GM23338 (cell line): ENCODE measurements around the gene SYNRG. TPM values are rescaled to one million over a fixed set of nuclear protein-coding genes. Genes with fewer than 3 reads are reported as not detected.
A peak's percentile ranks its signal among the peaks of the same experiment; 100 is the strongest.
"Not testable (repeated sequence)": the region's sequence is repeated elsewhere in the genome, so short reads cannot be mapped to it uniquely, and the experiment has no call there.

ENCODE experiments used
- ATAC-seq: fragments of 200-7000 bp; cut with Tn5 transposase; 3 replicates; pipeline ENCODE4 v1.9.1; 2020
- DNase-seq: peaks from one replicate; pipeline ENCODE4 v3.0.0-alpha.2; 2015; ENCODE audit warnings: low spot score
- H2AFZ ChIP-seq: fragments of 200-600 bp; sonication (generic); 2 replicates; pipeline ENCODE4 v1.8.0; 2016; ENCODE audit warnings: antibody characterized with exemption, mild to moderate bottlenecking, moderate library complexity
- H3F3A ChIP-seq: fragments of 200-600 bp; sonication (generic); replicated peaks from 2 replicates; pipeline ENCODE4 v1.8.0; 2017; ENCODE audit warnings: antibody characterized with exemption, mixed run types, low read depth
- H3K27ac ChIP-seq: fragments of 200-600 bp; sonication (generic); 2 replicates; pipeline ENCODE4 v1.6.1; 2016; ENCODE audit warnings: low read depth
- H3K27me3 ChIP-seq: fragments of 200-600 bp; sonication (generic); 2 replicates; pipeline ENCODE4 v1.8.0; 2016; ENCODE audit warnings: mild to moderate bottlenecking, mixed run types, moderate library complexity; ENCODE audit not compliant: insufficient read depth
- H3K36me3 ChIP-seq: fragments of 200-600 bp; sonication (generic); 2 replicates; pipeline ENCODE4 v1.8.0; 2016; ENCODE audit warnings: mild to moderate bottlenecking; ENCODE audit not compliant: insufficient read depth
- H3K4me1 ChIP-seq: fragments of 200-600 bp; sonication (generic); 2 replicates; pipeline ENCODE4 v1.8.0; 2016; ENCODE audit warnings: mild to moderate bottlenecking, moderate library complexity; ENCODE audit not compliant: insufficient read depth
- H3K4me2 ChIP-seq: fragments of 200-600 bp; sonication (generic); 2 replicates; pipeline ENCODE4 v1.7.1; 2017; ENCODE audit warnings: mixed run types
- H3K4me3 ChIP-seq: fragments of 200-600 bp; sonication (generic); 2 replicates; pipeline ENCODE4 v1.6.1; 2016; ENCODE audit warnings: mixed run types
- H3K79me2 ChIP-seq: fragments of 200-600 bp; sonication (generic); replicated peaks from 2 replicates; pipeline ENCODE4 v1.8.0; 2017; ENCODE audit warnings: mild to moderate bottlenecking; ENCODE audit not compliant: insufficient read depth
- H3K9me2 ChIP-seq: fragments of 200-600 bp; sonication (generic); 2 replicates; pipeline ENCODE4 v1.8.0; 2017; ENCODE audit not compliant: insufficient read depth
- H4K20me1 ChIP-seq: fragments of 200-600 bp; sonication (generic); replicated peaks from 2 replicates; pipeline ENCODE4 v1.8.0; 2017; ENCODE audit warnings: mild to moderate bottlenecking; ENCODE audit not compliant: insufficient read depth
- H3K27ac Mint-ChIP-seq: 2 replicates; pipeline ENCODE4 v1.8.0; 2020; ENCODE audit warnings: inconsistent platforms, mild to moderate bottlenecking, moderate library complexity, mixed read lengths
- H3K27me3 Mint-ChIP-seq: 3 replicates; pipeline ENCODE4 v1.8.0; 2022; ENCODE audit warnings: low read depth, mild to moderate bottlenecking, moderate library complexity, mixed read lengths, inconsistent platforms; ENCODE audit not compliant: insufficient read depth, poor library complexity
- H3K36me3 Mint-ChIP-seq: 3 replicates; pipeline ENCODE4 v1.8.0; 2021; ENCODE audit warnings: low read depth, mild to moderate bottlenecking, inconsistent platforms, moderate library complexity, mixed read lengths
- H3K4me1 Mint-ChIP-seq: 3 replicates; pipeline ENCODE4 v1.8.0; 2020; ENCODE audit warnings: mild to moderate bottlenecking, inconsistent platforms, mixed read lengths
- H3K4me3 Mint-ChIP-seq: 3 replicates; pipeline ENCODE4 v1.8.0; 2021; ENCODE audit warnings: moderate library complexity, mild to moderate bottlenecking, inconsistent platforms, mixed read lengths
- H3K9me3 Mint-ChIP-seq: 3 replicates; pipeline ENCODE4 v1.8.0; 2020; ENCODE audit warnings: moderate library complexity, mild to moderate bottlenecking, inconsistent platforms, mixed read lengths
- CTCF ChIP-seq, 2 experiments: fragments of 200-600 bp in 1 of 2; sonication (generic) in 1 of 2; conservative IDR thresholded peaks; 2 replicates each; pipeline versions ENCODE4 v1.5.1 to v1.6.1; 2016 to 2017; ENCODE audit warnings: antibody characterized with exemption in 2 of 2, low read depth in 2 of 2, mild to moderate bottlenecking in 2 of 2, moderate library complexity in 1 of 2
- ETS1 ChIP-seq: IDR thresholded peaks from 2 replicates; pipeline ENCODE4 v1.6.1; 2016; ENCODE audit warnings: antibody characterized with exemption
- EZH2 ChIP-seq: fragments of 200-600 bp; sonication (generic); IDR thresholded peaks from one replicate; pipeline ENCODE4 v1.8.0; 2017; ENCODE audit warnings: antibody characterized with exemption, mild to moderate bottlenecking, low read depth; ENCODE audit not compliant: unreplicated experiment
- EZH2phosphoT487 ChIP-seq: fragments of 200-600 bp; sonication (generic); IDR thresholded peaks from one replicate; pipeline ENCODE4 v1.8.1; 2018; ENCODE audit warnings: antibody characterized with exemption; ENCODE audit not compliant: unreplicated experiment
- JUNB ChIP-seq: IDR thresholded peaks from one replicate; pipeline ENCODE4 v1.6.1; 2016; ENCODE audit warnings: antibody characterized with exemption; ENCODE audit not compliant: unreplicated experiment
- NANOG ChIP-seq: IDR thresholded peaks from 2 replicates; pipeline ENCODE4 v1.6.1; 2016; ENCODE audit warnings: antibody characterized with exemption, borderline replicate concordance
- STAT1 ChIP-seq: IDR thresholded peaks from one replicate; pipeline ENCODE4 v1.6.1; 2016; ENCODE audit warnings: antibody characterized with exemption; ENCODE audit not compliant: unreplicated experiment
- ZNF114 ChIP-seq: fragments of 250-450 bp; sonication (Bioruptor Pico); IDR thresholded peaks from 2 replicates; pipeline ENCODE4 v1.5.0; 2020; ENCODE audit warnings: mild to moderate bottlenecking, moderate library complexity
- ZNF331 ChIP-seq: fragments of 250-450 bp; sonication (Bioruptor Pico); IDR thresholded peaks from 2 replicates; pipeline ENCODE4 v1.5.0; 2020; ENCODE audit warnings: low read depth, mild to moderate bottlenecking, moderate library complexity
- ZNF462 ChIP-seq: fragments of 250-450 bp; sonication (Bioruptor Pico); IDR thresholded peaks from 2 replicates; pipeline ENCODE4 v1.5.0; 2020; ENCODE audit warnings: mild to moderate bottlenecking, moderate library complexity
- polyA plus RNA-seq: library from polyadenylated mRNA; unstranded; fragments of >200 nt; fragmentation: Nextera tagmentation; extraction: Ambion mirVana; gene quantifications from 2 replicates; pipeline ENCODE4 v1.2.1, GENCODE V29; 2016
- total RNA-seq: library from RNA; depleted of rRNA; stranded (reverse); fragments of >200 nt; shearing (Covaris generic); gene quantifications from 2 replicates; pipeline ENCODE4 v1.2.3, GENCODE V29; 2014

Gene SYNRG
- total and polyA plus RNA-seq, 2 experiments from 2014 or later, result 18.6 to 22.6 TPM

GRCh38 chr17:37610971-37611370, 1.8 kb upstream of the SYNRG start:
- H3K36me3 Mint-ChIP-seq, result peaks cover 10% of the 10 kb centered on the region
- peak; percentile 27 for DNase-seq
- no peak overlapping the region for H3K4me3 Mint-ChIP-seq
- TF ChIP-seq EZH2phosphoT487 (no peak), STAT1 (no peak), NANOG (no peak), ZNF331 (CRISPR knock-in tag) (no peak), ZNF462 (no peak), JUNB (no peak), ZNF114 (CRISPR knock-in tag) (no peak), EZH2 (no peak), ETS1 (no peak), CTCF (conservative IDR thresholded peaks at IDR 0.05; ENCODE audit: low read depth in 2 of 2) (no peak)
- no peaks in the 10 kb centered on the region for H4K20me1 ChIP-seq
- H3K27ac Mint-ChIP-seq, result no peak overlapping the region
- H3K27ac ChIP-seq, result no peak overlapping the region; the same call in 1 of the 2 replicates
- peaks cover 11% of the 10 kb centered on the region for H3K4me1 ChIP-seq
- H3F3A ChIP-seq, result peaks cover 12% of the 10 kb centered on the region; the same call in 1 of the 2 replicates
- no peaks in the 10 kb centered on the region for H3K27me3 Mint-ChIP-seq
- H3K4me3 ChIP-seq, result no peak overlapping the region
- no peak for ATAC-seq
- no peak overlapping the region for H3K4me2 ChIP-seq
- no peak overlapping the region for H2AFZ ChIP-seq
- peaks cover 19% of the 10 kb centered on the region for H3K36me3 ChIP-seq
- no peaks in the 10 kb centered on the region for H3K9me3 Mint-ChIP-seq
- H3K79me2 ChIP-seq, result peaks cover 24% of the 10 kb centered on the region
- H3K4me1 Mint-ChIP-seq, result no peaks in the 10 kb centered on the region; the same call in 2 of the 3 replicates
- H3K9me2 ChIP-seq, result no peaks in the 10 kb centered on the region
- no peaks in the 10 kb centered on the region for H3K27me3 ChIP-seq

DNA sequence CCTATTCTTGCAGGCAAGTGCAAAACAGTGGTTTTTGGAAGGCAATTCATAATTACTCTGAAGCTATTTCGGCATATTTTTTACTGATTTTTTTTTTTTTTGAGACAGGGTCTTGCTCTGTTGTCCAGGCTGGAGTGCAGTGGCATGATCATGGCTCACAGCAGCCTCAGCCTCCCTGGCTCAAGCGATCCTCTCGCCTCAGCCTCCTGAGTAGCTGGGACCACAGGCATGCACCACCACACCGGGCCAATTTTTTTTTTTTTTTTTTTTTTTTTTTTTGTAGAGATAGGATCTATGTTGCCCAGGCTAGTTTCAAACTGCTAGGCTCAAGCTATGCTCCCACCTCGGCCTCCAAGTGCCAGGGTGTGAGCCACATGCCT, 813 bp upstream of the SYNRG start:
- peak overlapping the region; percentile 80 for H3K4me2 ChIP-seq
- peaks cover 34% of the 10 kb centered on the region for H3K79me2 ChIP-seq
- not testable (repeated sequence) for H3K27me3 Mint-ChIP-seq, H3K27me3 ChIP-seq, H3K4me1 Mint-ChIP-seq, H4K20me1 ChIP-seq, H3K9me2 ChIP-seq, ATAC-seq, H3K9me3 Mint-ChIP-seq, DNase-seq
- peak overlapping the region; percentile 96 for H3K27ac Mint-ChIP-seq
- peak overlapping the region; percentile 33; the same call in 1 of the 2 replicates for H2AFZ ChIP-seq
- peak overlapping the region; percentile 87 for H3K27ac ChIP-seq
- peak overlapping the region; percentile 85 for H3K4me3 ChIP-seq
- H3K36me3 ChIP-seq, result peaks cover 17% of the 10 kb centered on the region
- H3F3A ChIP-seq, result peaks cover 12% of the 10 kb centered on the region; the same call in 1 of the 2 replicates
- peaks cover 15% of the 10 kb centered on the region for H3K4me1 ChIP-seq
- peaks cover 10% of the 10 kb centered on the region for H3K36me3 Mint-ChIP-seq
- H3K4me3 Mint-ChIP-seq, result peak overlapping the region; percentile 95
